ENCODE results near the gene DEXI.
"Not testable (repeated sequence)": the region's sequence is repeated elsewhere in the genome, so short reads cannot be mapped to it uniquely, and the experiment has no call there.

DEXI gene

DNA sequence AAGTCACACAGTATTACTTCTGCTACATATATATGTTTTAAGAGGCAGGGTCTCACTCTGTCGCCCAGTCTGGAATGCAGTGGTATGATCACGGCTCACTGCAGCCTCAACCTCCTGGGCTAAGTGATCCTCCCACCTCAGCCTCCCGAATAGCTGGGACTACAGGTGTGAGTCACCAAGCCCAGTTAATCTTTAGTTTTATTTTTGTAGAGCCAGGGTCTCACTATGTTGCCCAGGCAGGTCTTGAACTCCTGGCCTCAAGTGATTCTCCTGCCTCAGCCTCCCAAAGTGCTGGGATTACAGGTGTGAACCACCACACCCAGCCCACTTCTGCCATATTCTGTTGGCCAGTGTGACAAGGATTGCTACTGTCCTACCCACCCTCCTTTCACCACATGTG is 17.0 kb downstream of the DEXI start:
- not testable (repeated sequence) for FAIRE-seq

DNA sequence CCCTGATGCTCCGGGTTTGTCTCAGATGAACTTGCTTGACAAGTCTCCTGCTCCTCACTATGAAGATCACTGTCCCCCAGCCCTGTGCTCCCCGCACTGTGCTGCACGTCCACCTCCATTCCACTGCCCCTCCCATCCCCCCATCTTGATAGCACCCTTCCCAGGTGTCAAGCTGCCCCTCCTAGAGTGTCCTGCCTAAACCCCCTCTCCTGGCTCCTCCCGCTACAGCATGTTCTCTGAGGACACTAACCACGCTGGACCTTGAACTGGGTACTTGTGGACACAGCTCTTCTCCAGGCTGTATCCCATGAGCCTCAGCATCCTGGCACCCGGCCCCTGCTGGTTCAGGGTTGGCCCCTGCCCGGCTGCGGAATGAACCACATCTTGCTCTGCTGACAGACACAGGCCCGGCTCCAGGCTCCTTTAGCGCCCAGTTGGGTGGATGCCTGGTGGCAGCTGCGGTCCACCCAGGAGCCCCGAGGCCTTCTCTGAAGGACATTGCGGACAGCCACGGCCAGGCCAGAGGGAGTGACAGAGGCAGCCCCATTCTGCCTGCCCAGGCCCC is 18.5 kb downstream of the DEXI start:
- FAIRE-seq = no peak

DNA sequence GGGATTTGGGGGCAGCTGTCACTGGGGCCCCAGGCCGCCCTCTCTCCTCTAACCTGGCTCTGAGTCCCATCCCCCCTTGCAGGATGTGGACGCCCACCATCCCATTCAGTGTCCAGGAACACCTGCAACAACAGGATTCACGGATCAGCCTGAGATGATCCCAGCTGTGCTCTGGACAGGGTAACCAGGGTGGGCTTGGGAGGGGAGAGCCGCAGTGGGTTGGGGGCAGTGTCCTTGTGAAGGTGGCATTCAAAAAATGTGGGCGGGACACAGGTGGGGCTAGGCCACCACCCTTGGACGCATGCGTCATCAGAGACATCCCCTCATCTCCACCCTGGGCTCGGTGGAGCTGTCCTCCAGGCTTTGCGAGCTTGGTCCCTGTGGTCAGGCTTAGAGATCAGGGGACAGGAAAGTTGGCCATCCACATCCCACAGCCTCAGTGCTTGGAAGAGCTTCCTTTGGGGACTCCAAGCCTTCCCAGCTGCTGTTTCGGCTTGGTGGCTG is 19.1 kb downstream of the DEXI start:
- FAIRE-seq = no peak

DNA sequence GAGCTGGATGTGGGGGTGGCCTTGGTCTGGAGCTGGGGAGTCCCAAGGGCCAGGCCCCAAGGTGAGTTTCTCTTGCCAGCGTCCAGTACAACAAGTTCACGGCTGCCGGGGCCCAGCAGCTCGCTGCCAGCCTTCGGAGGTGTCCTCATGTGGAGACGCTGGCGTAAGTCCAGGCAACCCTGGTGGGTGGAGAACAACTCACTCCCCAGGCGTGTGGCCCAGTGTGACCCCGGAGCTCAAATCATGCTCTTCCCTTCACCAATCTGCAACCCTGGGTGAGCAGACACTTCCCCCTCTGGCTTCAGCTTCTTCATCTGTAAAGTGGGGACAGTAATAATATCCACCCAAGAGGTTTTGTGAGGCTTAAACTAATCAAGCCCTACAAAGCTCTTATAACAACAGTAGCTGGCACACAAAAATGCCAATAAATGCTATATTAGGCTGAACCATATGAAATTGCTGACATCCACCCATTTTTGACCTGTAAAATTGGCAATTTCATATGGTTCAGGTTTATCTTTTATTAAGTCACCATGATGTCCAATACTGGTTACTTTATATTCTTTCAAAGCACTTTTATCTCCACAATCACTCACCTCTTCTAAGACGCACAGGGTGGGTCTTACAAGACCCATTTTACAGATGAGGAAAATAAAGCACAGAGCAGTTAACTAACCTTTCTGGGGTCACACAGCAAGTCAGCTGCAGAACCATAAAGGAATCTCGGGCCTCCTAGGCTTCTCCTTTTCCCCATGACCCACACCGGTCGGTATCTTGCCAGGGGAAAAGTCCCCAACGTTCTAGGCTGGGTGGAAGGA is 19.7 kb downstream of the DEXI start:
- FAIRE-seq = no peak

DNA sequence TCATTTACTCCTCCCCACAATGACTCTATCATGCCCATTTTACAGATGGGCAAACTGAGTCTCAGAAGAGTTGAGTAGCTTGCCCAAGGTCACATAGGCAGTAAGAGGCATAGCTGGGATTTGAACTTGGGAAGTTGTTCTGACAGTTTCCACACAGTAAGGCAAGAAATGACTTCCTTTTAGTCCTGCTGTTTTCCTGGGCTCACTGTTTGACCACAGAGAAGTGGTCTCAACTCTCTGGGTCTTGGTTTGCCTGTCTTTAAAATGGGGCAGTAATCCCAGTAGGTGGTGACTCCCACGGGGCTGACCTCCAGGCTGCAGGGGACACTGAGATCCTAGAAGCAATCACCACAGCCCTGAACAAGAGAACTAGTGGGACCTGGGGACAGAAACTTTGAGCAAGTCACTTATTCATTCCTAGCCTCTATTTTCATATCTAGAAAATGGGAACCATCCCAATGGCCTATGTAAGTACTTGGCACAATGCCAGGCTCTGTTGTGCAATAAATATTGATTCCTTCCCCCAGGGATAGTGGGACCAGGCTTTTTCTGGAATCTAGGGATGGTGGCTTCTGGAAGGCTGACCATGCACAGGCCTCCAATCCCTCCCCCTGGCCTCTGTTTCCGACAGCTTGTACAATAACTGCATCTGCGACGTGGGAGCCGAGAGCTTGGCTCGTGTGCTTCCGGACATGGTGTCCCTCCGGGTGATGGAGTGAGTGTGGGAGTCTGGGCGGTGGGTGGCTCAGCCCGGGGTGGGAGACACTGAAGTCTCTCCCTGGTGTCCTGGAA is 20.5 kb downstream of the DEXI start:
- no peak for FAIRE-seq

DNA sequence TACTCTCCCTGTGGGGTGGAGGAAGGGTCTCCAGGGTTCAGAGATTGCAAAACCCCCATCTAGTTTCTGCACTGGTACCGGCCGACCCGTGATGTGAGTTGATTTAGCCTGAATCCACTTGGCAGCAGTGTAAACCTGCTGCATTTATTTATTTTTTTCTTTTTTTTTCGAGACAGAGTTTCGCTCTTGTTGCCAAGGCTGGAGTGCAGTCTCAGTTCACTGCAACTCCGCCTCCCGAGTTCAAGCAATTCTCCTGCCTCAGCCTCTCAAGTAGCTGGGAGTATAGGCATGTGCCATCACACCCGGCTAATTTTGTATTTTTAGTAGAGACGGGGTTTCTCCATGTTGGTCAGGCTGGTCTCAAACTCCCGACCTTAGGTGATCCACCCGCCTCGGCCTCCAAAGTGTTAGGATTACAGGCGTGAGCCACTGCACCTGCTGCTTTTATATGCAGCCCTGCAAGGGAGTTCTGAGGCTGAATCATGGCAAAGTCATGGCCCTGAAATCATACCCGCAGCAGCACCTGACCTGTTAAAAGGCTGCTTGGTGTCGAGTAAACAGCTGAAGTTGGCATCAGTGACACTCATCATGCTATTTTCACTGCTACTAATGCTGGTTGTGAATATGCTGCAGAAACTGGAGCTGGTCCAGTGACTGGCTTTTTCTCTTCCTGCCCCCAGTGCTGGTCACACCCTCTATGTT is 21.4 kb downstream of the DEXI start:
- no peak for FAIRE-seq

DNA sequence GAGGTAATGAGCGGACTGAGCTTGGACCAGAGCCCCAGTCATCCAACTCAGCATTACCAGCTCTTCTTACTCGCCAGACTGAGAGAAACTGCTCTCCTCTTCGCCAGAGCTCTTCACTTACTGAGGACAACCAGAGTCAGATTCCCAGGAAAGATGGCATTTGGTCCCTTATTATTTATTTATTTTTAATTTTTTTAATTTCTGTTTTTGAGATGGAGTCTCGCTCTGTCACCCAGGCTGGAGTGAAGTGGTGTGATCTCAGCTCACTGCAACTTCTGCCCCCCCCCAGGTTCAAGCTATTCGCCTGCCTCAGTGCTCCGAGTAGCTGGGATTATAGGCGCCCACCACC is 23.3 kb downstream of the DEXI start:
- no peak for FAIRE-seq

DNA sequence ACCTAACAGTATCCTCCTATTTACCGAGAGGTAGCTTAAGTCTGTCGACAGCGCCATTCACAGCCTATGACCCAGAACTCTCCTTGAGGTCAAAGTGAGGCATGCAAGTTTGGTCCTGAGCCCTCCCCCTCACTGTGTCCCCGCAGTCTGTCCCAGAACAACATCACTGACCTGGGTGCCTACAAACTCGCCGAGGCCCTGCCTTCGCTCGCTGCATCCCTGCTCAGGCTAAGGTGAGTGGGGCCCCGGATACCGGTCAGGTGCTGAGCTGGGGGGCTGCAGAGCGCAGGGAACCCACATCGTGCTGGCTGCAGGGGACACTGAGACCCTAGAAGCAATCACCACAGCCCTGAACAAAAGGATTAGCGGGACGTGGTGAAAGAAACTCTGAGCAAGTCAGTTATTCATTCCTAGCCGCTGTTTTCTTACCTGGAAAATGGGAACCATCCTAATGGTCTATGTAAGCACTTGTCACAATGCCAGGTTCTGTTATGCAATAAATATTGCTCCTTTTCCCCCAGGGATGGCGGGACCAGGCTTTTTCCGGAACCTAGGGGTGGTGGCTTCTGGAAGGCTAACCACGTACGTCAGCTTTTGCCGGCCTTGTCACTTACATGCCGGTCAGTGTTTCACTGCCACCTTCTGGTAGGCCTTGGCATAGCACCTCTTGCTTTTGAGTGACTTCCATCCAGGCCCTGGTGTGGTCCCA is 23.8 kb downstream of the DEXI start:
- no peak for FAIRE-seq

DNA sequence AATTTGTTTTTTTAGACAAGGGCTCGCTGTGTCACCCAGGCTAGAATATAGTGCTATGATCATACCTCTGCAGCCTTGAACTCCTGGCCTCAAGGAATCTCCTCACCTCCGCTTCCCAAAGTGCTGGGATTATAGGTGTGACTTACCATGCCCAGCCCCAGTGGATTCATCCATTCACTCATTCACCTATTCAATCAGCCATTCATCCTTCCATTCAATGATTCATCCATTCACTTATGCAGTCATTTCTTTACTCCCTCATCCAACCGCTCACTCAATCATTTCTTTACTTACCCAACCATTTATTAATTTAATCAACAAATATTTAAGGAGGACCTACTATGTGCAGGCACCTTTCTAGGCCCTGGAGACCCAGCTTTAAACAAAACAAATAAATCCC is 25.7 kb downstream of the DEXI start:
- FAIRE-seq = no peak

DNA sequence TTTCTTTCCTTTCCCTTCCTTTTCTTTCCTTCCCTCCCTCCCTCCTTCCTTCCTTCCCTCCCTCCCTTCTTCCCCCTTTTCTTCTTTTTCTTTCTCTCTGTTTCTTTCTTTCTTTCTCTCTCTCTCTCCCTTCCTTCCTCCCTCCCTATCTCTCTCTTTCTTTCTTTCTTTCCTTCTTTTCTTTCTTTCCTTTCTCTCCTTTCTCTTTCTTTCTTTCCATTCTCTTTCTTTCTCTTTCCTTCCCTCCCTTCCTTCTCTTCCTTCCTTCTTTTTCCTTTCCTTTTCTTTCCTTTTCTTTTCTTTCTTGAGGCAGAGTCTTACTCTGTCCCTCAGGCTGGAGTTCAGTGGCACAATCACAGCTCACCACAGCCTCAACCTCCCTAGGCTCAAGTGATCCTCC is 31.0 kb downstream of the DEXI start:
- no peak for FAIRE-seq

DNA sequence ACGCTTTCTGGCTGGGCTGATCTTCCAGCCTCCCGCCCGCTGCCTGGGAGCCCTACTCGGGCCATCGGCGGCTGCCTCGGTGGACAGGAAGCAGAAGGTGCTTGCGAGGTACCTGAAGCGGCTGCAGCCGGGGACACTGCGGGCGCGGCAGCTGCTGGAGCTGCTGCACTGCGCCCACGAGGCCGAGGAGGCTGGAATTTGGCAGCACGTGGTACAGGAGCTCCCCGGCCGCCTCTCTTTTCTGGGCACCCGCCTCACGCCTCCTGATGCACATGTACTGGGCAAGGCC is 34.6 kb downstream of the DEXI start:
- no peak for FAIRE-seq

DNA sequence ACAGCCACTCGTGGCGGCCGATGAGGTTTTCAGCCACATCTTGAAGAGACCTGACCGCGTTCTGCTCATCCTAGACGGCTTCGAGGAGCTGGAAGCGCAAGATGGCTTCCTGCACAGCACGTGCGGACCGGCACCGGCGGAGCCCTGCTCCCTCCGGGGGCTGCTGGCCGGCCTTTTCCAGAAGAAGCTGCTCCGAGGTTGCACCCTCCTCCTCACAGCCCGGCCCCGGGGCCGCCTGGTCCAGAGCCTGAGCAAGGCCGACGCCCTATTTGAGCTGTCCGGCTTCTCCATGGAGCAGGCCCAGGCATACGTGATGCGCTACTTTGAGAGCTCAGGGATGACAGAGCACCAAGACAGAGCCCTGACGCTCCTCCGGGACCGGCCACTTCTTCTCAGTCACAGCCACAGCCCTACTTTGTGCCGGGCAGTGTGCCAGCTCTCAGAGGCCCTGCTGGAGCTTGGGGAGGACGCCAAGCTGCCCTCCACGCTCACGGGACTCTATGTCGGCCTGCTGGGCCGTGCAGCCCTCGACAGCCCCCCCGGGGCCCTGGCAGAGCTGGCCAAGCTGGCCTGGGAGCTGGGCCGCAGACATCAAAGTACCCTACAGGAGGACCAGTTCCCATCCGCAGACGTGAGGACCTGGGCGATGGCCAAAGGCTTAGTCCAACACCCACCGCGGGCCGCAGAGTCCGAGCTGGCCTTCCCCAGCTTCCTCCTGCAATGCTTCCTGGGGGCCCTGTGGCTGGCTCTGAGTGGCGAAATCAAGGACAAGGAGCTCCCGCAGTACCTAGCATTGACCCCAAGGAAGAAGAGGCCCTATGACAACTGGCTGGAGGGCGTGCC is 35.1 kb downstream of the DEXI start:
- no peak for FAIRE-seq

DNA sequence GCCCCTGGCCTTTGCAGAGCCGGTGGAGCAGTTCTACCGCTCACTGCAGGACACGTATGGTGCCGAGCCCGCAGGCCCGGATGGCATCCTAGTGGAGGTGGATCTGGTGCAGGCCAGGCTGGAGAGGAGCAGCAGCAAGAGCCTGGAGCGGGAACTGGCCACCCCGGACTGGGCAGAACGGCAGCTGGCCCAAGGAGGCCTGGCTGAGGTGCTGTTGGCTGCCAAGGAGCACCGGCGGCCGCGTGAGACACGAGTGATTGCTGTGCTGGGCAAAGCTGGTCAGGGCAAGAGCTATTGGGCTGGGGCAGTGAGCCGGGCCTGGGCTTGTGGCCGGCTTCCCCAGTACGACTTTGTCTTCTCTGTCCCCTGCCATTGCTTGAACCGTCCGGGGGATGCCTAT is 35.8 kb downstream of the DEXI start:
- FAIRE-seq = no peak

DNA sequence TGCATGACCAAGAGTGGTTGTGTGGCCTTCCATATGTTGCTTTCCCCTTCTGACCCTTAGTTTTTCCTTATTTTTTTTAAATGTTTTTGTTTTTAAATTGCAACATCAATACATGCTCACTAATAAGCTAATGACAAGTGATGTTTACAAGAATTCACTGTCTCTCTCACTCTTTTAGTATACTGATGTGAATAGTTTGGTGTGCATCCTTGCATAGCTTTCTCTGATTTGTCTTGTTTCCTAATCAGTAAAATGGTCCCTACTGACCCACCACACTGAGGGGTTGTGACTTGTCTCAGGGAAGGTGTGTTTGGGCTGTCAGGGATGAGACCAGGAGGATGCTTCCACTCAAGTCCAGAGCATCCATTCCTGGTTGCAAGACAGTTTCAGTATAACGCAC is 39.3 kb downstream of the DEXI start:
- FAIRE-seq = no peak

DNA sequence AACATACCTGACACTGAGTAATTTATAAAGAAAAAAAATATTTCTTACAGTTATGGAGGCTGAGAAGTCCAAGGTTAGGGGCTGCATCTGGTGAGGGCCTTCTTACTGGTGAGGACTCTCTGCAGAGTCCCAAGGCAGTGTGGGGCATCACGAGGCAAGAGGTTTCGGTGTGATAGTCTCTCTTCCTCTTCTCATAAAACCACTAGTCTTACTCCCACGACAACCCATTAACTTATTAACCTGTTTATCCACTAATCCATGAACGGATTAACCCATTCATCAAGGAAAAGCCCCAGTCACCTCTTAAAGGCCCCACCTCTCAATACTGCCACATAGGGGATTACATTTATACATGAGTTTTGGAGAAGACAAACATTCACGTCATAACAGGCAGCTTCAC is 45.1 kb downstream of the DEXI start:
- no peak for FAIRE-seq

DNA sequence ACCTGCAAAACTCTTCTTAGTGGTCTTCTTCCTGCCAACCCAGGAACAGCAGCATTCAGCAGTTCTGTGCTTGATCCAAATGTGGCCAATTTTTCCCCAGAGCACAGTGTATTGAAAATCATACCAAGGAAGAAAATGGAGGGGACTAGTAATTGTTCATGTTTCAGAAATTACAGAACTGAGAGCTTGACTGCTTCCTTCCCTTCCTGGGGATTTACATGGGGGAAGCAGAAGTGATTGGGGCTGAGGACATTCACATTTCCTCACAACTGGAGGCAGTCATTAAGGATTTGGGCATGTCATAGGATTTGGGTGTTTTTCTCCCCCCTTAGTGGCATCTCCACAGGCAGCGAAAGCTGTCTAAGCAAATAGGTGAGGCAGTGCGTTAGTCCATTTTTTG is 45.5 kb downstream of the DEXI start:
- FAIRE-seq = no peak

DNA sequence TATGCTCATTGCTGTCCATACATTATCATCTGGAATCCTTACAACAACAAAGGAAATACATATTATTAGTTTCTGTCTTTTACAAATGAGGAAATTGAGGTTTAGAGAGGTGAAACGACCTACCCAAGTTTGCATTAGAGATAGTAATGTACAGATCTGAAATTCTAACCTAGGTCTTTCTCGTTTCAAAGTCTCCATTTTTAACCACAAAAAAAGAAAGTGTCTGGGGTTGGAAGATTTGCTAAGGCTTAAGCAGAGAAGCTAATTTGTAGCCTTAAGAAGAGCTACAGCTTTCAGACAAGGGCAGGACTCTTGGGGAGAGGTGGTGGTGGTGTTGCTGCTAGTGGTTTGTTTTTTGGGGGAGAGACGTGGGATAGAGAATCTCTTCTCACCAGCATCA is 46.1 kb downstream of the DEXI start:
- FAIRE-seq = no peak

DNA sequence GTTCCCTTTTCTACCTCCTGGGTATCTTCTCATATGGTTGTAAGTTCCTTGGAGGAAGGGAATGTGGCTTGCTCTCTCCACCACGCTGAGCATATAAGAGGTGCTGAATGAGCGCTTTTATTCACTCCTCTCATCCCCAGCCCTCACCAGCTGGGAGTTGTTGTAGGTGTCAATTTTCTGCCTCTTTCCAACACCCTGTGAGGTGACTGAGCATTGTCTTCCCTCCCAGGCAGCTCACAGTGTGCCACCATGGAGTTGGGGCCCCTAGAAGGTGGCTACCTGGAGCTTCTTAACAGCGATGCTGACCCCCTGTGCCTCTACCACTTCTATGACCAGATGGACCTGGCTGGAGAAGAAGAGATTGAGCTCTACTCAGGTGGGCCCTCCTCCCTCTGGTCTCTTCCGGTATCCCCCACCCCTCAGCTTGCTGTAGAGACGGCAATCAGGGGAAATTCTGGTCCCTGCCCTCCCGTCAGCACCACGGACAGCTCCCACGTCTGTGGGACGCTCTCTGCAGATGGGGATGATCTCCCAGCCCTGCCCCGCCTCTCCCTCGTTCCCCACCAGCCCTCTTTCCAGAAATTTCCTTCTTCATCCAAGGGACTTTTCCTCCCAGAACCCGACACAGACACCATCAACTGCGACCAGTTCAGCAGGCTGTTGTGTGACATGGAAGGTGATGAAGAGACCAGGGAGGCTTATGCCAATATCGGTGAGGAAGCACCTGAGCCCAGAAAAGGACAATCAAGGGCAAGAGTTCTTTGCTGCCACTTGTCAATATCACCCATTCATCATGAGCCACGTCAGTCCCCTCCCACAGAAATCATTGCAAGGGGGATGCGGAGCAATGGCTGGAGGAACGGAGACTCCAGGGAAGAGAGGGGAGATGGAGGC is 47.0 kb downstream of the DEXI start:
- FAIRE-seq = no peak

DNA sequence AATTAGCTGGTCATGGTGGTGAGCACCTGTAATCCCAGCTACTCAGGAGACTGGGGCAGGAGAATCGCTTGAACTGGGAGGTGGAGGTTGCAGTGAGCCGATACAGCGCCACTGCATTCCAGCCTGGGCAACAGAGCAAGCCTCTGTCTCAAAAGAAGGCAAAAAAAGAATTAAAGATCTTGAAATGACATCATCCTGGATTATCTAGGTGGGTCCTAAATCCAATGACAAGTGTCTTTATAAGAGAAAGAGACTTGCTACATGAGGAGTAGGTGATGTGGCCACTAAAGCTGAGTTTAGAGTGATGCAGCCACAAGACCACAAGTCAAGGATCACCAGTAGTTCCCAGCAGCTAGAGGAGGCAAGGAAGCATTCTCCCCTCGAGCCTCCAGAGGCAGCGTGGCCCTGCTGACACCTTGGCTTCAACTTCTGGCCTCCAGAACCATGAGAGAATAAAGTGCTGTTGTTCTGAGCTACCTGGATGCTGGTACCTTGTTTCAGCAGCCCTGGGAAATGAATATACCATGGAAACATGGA is 49.4 kb downstream of the DEXI start:
- no peak for FAIRE-seq

DNA sequence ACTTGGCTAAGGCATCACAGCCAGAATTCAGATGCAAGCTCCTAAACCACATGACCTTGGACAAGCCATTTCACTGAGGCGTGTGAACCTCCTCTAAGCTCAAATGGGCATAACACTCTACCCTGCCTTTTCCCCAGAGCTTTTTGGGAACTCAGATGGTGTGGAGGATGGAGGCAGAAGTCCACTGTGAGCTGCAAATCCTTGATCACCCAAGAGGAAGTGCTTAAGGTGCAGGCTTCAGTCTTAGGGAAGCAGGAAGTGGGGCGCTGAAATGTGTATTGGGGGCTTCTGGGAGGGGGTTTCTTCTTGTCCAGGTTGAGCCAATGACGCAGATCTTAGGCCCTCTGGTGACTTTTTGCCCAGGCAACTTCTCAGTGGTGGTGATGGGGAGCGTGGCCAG is 52.4 kb downstream of the DEXI start:
- no peak for FAIRE-seq
